Fibroblast of mammary gland (primary cell): Measurements from ENCODE around the gene LDLRAD4.

Source experiments
- DNase-seq: peaks from one replicate; pipeline ENCODE4 v3.0.0-alpha.2; 2010; ENCODE audit warnings: low read depth
- H3K4me3 ChIP-seq: 2 replicates; pipeline ENCODE4 v1.5.1; 2011; ENCODE audit warnings: low read depth, mild to moderate bottlenecking, low read length, moderate library complexity; ENCODE audit not compliant: control insufficient read depth
- CTCF ChIP-seq: conservative IDR thresholded peaks from 2 replicates; pipeline ENCODE4 v1.5.1; 2011; ENCODE audit warnings: low read depth, low read length, inconsistent platforms; ENCODE audit not compliant: control insufficient read depth, insufficient read depth

The LDLRAD4 gene

DNA sequence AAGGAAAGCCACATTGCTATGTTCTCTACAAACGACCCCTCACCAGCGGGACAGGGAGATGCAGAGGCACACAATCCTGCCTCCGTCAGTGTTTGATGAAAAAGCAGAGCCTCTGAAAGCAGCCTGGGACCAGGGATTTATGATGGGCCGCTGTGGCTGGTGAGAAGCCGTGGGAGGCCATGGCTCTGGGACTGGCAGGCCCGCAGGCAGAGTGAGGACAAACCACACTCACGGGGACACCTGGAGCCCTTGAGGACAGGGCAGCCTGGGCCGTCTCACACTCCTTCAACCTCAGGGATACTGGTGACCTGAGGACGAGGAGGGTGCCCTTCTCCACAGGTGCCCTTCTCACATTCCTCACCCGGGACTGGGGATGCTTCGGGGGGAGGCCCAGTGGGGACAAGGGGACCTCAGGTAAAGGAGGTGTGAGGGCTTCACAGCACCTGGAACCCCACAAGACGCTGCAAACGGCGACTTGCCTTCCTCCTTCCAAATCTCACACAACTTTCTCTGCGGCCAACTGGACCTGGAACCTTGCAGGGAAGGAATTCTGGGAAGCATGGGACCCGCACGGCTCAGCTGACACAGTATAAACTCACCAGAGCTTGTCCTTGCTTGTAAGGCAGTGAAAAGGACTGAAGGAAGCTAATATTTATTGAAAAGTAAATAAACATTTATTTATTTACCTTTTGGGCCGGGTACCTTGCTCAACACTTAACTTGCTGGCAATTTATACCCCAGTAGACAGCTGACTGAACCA is 5.3 kb upstream of the LDLRAD4 start:
- TF ChIP-seq CTCF, result no peak
- no peak overlapping the region for H3K4me3 ChIP-seq

DNA sequence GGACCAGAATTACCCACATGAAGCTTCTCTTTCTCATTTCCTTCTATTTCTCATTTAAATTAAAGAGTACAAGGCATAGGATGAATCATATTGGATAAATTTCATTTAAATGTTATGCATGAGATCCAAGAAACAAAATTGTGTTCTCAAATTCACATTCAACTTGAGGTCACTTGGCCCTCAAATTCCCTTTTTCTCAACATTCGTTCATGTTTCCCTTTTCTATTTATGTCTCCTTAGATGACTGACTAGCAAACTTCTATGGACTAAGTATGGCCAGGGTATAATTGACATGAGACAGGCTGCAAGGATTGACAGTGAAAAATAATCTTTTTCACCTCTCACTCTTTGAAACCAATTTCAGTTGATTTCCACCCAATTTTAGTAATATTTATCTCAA is 4.0 kb upstream of the LDLRAD4 start:
- no peak for TF ChIP-seq CTCF
- DNase-seq, result no peak
- H3K4me3 ChIP-seq, result no peak overlapping the region

More for the DNA sequence above, 5.3 kb upstream of the LDLRAD4 start:
- DNase-seq, result no peak

DNA sequence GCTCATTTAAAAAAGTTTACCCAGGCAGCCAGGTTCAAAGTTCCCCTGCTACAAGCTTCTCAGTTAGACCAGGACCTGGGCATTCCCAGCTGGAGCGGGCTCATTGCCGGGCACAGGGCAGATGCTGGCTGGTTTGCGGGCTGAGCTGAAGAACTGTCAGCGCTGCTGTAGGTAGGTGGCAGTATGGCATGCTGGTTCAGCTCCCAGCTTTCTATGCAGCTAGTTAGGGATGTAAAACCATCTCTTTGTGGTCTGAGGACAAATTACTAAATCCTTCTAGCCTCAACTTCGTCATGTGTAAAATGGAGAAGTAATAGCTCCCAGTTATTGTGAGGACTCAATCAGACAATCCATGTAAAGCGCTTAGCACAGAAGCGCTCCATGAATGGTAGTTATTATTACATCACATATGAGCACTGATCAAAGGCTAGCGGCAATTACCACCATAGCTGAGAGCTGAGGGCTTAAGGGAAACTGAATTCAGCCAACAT is 2.4 kb upstream of the LDLRAD4 start:
- DNase-seq, result peak; percentile 54
- no peak overlapping the region for H3K4me3 ChIP-seq
- peak; percentile 48 for TF ChIP-seq CTCF

DNA sequence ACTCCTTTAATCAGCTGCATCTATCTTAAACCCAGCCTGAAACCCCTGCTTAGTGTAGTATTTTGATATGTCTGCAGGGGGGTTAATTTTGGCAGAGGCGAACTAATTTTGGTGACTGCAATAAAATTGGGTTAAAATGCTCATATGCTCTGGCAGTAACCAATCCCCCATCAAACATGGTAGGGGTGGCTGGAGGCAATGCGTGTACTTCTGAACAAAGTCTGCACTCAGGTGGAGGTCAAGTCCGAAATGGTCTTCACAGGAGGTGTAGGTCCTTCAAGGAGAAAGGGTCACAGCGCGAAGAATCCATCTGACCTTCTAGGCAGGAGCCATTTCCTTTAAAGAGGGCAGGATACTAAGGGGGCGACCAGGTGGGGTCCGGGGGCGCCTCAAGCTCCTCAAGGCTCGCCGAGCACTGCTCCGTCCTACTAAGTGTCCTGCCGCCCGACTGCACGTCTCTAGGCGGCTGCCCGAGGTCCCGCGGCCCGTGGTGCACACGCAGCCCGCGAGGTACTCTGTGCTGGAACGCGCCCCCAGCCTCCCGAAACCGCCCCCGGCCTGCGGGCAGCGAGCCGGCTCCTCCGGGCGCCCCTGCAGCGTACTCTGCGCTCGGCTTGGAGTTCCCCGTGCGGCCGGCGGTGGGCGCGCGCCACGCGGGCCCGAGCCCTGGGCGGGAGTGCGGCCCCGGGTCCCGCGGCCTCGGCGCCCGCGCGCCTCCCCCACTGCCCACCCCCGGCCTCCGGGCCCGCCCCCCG is 1.7 kb upstream of the LDLRAD4 start:
- TF ChIP-seq CTCF, result no peak
- no peak for DNase-seq
- no peak overlapping the region for H3K4me3 ChIP-seq

GRCh38 chr18:13217466-13217961 is 1.0 kb upstream of the LDLRAD4 start:
- no peak overlapping the region for H3K4me3 ChIP-seq

DNA sequence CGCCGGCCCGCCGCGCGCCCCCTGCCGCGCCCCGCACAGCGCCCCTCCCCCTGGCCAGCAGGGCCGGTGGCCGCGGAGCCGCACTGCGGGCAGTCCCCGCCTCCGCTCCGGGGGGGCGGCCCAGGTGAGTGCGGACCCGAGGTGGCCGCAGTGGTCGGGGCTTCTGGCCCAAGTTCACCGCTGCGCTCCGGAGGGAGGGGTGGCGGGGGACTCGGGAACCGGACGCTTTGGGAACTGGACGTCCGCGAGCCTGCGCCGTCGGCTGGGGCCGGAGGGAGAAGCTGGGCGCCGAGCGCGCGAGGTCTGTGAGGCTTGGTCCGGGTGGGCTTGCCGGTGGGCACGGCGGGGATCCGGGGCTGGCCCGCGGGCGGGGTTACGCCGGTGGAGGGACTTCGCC is 591 bp upstream of the LDLRAD4 start:
- no peak for DNase-seq
- TF ChIP-seq CTCF, result no peak
- H3K4me3 ChIP-seq, result no peak overlapping the region

More at GRCh38 chr18:13217466-13217961, 1.0 kb upstream of the LDLRAD4 start:
- no peak for TF ChIP-seq CTCF
- peak; percentile 7 for DNase-seq
